Hematopoietic multipotent progenitor cell (in vitro differentiated cells): Measurements from ENCODE around the gene GYS1. TPM values are rescaled to one million over a fixed set of nuclear protein-coding genes. Genes with fewer than 3 reads are reported as not detected.
A peak's percentile ranks its signal among the peaks of the same experiment; 100 is the strongest.
"Not testable (repeated sequence)": the region's sequence is repeated elsewhere in the genome, so short reads cannot be mapped to it uniquely, and the experiment has no call there.

Experiments
- DNase-seq, 3 donors: peaks; one replicate each; pipeline ENCODE4 v3.0.0-alpha.2; 2011 to 2015; ENCODE audit warnings: low read depth in 2 of 3, low spot score in 2 of 3
- total RNA-seq: library from RNA; depleted of rRNA; stranded (reverse); fragments of >200 nt; gene quantifications from one replicate; pipeline ENCODE4 v1.2.3, GENCODE V29; 2012

Gene GYS1
- total RNA-seq, 1 donor = 42.8 TPM

GRCh38 chr19:48947258-48947542 is 45.9 kb downstream of the GYS1 start:
- DNase-seq = no peak

- DNase-seq = no peak
These were observed 46.4 kb downstream of the GYS1 start for GRCh38 chr19:48946463-48947257.

DNA sequence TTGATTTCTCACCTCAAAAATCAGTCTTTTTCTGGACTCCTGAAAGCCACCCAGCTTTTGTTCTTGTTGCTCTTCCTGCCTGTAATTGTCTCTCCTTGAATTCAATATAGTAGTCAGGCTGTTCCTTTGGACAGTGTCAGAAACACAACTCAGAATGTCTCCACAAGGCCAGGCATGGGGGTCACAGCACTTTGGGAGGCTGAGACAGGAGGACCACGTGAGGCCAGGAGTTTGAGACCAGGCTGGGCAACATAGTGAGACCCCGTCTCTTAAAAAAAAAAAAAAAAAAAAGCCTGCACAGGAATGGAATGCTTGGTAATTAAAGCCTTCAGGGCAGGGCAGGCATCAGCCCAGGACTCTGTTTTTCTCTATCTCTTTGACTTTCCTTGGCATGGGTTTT is 47.3 kb downstream of the GYS1 start:
- no peak for DNase-seq

GRCh38 chr19:48945415-48945814 is 47.7 kb downstream of the GYS1 start:
- DNase-seq = no peak

DNA sequence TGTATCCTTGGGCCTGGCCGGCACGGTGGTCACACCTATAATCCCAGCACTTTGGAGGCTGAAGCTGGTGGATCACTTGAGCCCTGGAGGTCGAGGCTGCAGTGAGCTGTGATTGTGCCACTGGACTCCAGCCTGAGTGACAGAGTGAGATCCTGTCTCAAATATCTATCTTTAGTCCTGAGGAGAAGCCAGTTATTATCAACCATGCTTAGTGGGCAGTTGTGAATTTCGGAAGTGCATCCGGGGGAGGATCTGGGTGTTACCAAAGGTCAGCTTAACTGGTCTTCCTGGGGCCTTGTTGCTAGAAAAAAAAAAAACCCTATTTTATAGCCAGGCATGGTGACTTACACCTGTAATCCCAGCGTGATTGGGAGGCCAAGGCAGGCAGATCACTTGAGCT is 50.0 kb downstream of the GYS1 start:
- DNase-seq = no peak

DNA sequence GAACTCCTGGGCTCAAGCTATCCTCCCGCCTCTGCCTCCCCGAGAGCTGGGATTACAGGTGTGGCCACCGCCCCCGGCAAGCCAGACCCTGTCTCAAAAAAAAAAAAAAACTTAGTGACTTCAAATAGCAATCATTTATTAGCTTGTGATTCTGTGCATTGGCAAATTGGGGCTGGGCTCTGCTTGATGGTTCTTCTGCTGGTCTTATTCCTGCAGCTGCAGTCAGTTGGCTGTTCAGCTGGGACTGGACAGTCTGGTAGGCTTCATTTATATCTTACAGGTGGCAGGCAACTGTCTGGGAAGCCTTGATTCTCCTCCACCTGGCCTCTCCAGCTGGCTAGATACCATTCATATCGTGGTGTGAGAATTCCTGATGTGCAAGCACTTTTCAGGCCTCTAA is 52.2 kb downstream of the GYS1 start:
- DNase-seq = no peak

DNA sequence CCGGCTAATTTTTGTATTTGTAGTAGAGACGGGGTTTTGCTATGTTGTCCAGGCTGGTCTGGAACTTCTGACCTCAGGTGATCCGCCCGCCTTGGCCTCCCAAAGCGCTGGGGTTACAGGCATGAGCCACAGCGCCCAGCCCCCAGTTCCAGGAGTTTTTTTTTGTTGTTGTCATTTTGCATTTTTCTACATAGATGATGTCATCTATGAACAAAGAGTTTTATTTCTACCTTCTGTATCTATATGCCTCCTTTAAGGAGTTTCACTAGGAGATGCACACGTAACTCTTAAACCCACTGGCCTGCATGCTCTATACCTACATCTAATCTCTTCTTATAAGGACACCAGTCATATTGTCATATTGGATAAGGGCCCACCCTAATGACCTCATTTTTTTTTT is 54.9 kb downstream of the GYS1 start:
- no peak for DNase-seq

DNA sequence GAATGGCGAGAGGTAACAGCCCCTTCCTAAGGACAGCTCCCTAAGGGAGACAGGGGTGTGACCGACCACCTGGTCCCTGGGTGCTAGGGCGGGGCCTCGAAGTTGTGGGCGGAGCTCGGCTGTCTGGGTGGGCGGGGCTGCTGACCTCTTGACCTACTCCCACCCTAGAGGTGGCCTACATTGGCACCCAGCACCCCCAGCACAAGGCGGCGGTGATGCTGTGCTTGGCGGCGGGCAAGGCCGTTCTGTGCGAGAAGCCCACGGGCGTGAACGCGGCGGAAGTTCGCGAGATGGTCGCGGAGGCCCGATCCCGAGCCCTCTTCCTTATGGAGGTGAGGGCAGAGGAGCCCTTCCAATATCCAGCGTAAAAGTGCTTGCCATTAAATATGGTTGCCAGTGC is 57.2 kb downstream of the GYS1 start:
- no peak for DNase-seq

DNA sequence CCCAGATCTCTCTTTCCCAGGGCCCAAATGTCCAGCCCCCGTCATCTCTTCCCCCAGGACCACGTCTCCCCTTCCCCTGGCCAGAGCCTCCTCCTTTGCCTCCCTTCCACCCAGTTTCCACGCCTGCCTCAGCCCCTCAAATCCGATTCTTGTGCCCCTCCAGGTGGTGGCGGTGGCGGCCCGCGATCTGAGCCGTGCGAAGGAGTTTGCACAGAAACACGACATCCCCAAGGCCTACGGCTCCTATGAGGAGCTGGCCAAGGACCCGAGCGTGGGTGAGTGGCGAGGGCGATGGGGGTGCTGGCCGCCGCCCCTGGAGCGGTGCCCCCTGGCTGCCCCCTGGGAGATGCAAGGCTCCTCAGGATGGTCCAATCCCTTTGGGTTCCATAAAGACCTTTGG is 58.3 kb downstream of the GYS1 start:
- DNase-seq = peak in 1 of 3 donors; percentile 26

- DNase-seq = peak; percentile 68 to 82 (median 80)
These were observed 59.7 kb downstream of the GYS1 start, which contains the start of gene DHDH for GRCh38 chr19:48933382-48933932. Gene DHDH (plus strand): TSS chr19:48933699. CDS start chr19:48933722, 23 bp downstream.

GRCh38 chr19:48928164-48929025 is 64.7 kb downstream of the GYS1 start:
- DNase-seq = no peak

- DNase-seq = not testable (repeated sequence)
These were observed 65.4 kb downstream of the GYS1 start for GRCh38 chr19:48927692-48928091.

DNA sequence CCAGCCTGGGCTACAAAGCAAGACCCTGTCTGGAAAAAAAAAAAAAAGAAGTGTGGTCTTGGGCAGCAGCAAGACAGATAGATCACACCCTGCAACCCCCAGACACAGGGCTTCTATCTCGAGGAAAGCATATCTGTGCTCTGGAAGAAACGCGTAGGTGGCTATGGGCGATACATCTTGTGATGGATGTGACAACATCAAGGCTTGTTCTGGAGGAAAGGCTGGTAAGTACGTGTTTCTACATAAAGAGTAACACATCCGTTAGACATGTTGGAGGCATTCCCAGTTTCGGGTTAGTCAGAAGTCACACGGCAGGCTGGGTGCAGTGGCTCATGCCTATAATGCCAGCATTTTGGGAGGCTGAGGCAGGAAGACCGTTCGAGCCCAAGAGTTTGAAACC is 66.2 kb downstream of the GYS1 start:
- DNase-seq = peak in 1 of 3 donors; percentile 10

DNA sequence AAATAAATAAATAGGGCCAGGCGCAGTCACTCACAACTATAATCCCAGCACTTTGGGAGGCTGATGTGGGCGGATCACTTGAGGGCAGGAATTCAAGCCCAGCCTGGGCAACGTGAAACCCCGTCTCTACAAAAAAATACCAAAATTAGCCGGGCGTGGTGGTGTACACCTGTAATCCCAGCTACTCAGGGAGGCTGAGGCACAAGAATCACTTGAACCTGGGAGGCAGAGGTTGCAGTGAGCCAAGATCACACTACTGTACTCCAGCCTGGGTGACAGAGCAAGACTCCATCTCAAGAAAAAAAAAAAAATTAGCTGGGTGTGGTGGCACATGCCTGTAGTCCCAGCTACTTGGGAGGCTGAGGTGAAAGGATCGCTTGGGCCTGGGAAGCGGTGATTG is 67.2 kb downstream of the GYS1 start:
- DNase-seq = not testable (repeated sequence)

GRCh38 chr19:48925240-48925843 is 67.8 kb downstream of the GYS1 start:
- no peak for DNase-seq

- no peak for DNase-seq
These were observed 70.3 kb downstream of the GYS1 start for GRCh38 chr19:48922548-48923490.

- no peak for DNase-seq
These were observed 71.2 kb downstream of the GYS1 start for GRCh38 chr19:48921721-48922500.

GRCh38 chr19:48920949-48921348 is 72.2 kb downstream of the GYS1 start:
- no peak for DNase-seq

- not testable (repeated sequence) for DNase-seq
These were observed 73.8 kb downstream of the GYS1 start for GRCh38 chr19:48919271-48919670.
